Activated CD8-positive, alpha-beta memory T cell treated with anti-CD3 and anti-CD28 coated beads for 4 hours (primary cell): ENCODE results near the gene GGT7.
"Not testable (repeated sequence)": the region's sequence is repeated elsewhere in the genome, so short reads cannot be mapped to it uniquely, and the experiment has no call there.

ENCODE experiments used
- DNase-seq, 2 donors: peaks; one replicate each; pipeline ENCODE4 v3.0.0-alpha.2; 2020; ENCODE audit warnings: low read depth in 2 of 2

Gene GGT7

GRCh38 chr20:34883087-34883688 is 10.5 kb upstream of the GGT7 start:
- DNase-seq, result no peak

DNA sequence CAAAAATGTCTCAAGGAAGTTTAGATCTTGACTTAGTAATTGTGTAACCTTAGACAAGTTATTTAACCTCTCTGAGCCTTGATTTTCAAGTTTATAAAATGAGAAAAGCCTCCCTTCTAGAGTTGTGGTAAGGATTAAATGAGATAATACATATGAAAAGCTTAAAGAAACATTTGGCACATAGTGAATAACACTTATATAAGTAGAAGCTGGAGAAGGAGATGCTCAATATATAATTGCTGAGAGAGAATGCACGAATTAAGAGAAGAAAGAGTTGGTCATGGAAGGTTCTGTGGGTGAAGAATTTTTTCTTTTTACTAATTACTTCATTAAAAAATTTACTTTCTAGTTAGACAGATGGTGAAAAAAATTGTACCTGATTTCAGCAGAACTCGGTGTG is 9.0 kb upstream of the GGT7 start:
- DNase-seq, result no peak

- DNase-seq, result not testable (repeated sequence)
Measured at GRCh38 chr20:34880971-34881370, 8.3 kb upstream of the GGT7 start.

DNA sequence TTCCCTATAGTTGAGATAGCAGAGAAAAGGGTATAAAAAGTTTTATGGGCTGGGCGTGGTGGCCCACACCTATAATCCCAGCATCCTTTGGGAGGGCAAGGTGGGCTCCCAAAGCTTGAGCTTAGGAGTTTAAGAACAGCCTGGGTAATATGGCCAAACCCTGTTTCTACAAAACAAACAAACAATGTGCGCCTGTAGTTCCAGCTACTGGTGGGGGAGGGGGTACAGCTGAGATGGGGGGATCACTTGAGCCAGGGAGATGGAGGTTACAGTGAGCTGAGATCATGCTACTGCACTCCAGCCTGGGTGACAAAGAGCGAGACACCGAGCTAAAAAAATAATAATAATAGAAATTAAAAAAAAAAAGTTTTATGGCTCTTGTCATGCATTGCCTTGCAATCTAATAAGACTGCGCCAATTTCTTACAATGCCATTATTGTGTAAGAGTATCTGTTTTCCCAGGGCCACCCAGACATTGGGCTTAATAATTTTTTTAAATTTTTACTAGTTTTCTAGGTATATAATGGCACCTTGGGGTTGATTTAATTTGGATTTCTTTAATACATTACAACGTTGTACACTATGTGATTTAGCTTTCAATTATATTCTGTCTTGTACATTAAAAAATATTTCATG is 7.7 kb upstream of the GGT7 start:
- DNase-seq, result no peak

DNA sequence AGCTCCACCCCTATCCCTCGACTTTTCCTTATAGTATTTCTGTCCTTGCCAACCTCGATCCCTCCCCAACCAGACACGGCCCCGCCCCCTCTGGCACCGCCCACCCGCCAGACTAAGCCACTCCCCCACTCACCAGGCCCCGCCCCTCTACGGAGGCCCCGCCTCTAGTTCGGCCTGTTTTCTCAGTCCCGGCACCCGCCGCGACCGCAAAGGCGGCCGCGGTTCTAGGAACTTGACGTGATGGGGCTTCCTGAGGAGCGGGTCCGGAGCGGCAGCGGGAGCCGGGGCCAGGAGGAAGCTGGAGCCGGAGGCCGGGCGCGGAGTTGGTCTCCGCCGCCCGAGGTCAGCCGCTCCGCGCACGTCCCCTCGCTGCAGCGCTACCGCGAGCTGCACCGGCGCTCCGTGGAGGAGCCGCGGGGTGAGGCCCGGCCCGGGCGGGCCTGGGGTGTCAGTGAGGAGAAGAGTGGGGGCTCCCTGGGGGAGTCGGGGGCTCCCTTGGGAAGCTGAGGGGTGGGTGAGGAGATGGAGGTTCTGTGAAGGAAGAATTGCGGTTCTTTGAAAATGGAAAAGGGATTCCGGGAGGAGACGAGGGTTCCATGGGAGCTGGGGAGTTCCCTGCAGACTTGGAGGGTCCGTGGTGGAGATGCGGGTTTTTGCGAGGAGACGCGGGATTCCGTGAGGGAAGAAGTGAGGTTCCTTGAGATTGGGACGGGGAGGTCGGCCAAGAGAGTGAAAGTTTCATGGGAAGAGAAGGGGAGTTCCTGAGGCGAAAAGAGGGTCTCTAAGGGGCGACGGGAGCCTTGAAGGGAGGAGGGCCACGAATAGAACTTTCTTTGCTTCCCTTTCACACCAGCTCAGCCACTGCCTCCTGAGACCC is 4.0 kb upstream of the GGT7 start, which contains the start of gene ACSS2:
TSS of gene ACSS2 (plus strand) at position 207 of the 877 bp plus-strand sequence. CDS start at position 241, 34 bp downstream.
- DNase-seq, result peak in 1 of 2 donors; percentile 84

GRCh38 chr20:34875642-34876405 is 3.2 kb upstream of the GGT7 start:
- DNase-seq, result peak in 1 of 2 donors; percentile 82

- no peak for DNase-seq
Measured at GRCh38 chr20:34874094-34874654, 1.5 kb upstream of the GGT7 start.

GRCh38 chr20:34873583-34874093 is 982 bp upstream of the GGT7 start:
- no peak for DNase-seq

DNA sequence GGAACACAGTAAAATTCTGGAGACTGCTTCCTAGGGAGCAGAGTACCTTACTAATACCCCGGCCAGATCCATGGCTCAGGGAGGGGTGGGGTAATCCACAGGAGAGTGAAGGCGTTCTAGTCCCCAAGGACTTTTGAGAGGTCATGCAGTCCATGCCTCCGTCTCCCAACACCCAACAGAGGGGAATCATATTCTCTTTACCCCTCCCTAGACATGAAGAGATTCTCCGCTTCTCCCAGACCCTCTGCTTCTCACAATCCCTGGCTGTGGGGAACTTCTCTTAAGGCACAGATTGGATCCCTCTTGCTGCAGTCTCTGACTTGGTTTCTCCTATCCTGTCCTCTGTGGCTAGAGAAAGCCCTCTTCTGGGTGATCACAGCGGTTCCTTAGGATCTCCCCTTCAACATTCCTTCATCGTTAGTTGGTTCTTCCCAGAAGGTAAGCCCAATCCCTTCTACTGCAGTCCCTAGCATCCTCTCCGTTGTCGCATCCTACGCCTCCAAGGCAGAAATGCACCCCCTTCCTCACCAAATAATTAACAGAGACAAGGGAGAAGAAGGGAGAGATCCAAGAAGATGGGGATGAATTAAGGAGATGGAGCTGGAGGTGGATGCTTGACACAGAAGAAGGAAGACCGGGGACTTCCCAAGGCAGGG is 562 bp downstream of the GGT7 start:
- no peak for DNase-seq

- DNase-seq, result no peak
Measured at GRCh38 chr20:34871320-34871926, 1.2 kb downstream of the GGT7 start.

GRCh38 chr20:34864216-34864615 is 8.4 kb downstream of the GGT7 start:
- no peak for DNase-seq

GRCh38 chr20:34863421-34863965 is 9.2 kb downstream of the GGT7 start:
- DNase-seq, result no peak

DNA sequence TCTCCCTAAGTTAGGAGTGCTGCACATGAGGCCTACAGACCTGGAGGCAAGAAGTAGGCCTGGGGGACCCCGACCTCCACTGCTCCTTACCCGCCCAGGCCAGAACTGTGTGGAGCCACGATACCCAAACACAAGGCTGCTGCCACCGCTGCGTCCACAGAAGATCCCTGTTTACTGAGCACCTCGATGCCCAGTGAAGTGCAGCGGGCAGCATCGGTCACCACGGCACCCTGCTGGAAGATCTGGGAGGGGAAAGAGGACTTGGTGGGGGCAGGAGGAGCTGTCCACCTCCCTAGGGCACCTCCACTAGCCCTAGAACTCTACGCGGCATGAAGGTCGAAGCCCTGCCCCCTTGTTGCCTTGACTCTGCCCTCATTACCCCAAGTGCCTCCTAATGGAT is 9.9 kb downstream of the GGT7 start:
- no peak for DNase-seq

- DNase-seq, result no peak
Measured at GRCh38 chr20:34861386-34862084, 11.1 kb downstream of the GGT7 start.

DNA sequence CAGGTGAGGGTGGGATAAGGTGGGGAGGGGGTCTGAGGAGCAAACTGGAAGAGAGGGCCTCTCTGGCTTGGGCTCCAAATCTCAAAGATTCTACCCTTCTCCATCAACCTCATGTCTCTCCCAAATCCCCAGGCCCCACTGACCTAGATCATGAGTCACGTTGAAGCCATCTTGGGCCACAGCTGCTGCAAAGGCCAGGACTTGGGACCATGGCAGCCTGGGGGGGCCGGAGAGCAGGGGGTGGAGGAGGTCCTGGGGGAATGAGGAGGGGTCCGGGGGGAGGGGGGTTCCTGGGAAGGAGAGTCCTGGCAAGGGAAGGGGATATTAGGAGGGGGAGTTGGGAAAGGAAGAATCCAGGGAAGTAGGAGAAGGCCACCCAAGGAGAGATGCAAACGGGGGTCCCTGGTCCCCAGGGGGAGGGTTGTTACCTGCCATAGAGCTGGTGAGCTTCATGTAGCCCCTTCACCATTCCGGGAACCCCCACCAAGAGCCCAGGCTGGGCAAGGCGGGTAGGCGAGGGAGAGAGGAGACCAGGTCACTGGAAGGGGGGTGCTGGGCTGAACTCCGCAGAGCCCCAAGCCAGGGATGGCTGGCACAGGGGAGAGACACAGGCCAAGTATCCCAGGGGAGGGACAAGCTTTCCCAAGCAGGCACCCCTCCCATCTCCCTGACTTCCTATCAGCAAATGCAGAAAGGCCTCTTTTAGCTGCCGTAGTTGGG is 12.7 kb downstream of the GGT7 start:
- no peak for DNase-seq

- no peak for DNase-seq
Measured at GRCh38 chr20:34859367-34859766, 13.3 kb downstream of the GGT7 start.

- DNase-seq, result no peak
Measured at GRCh38 chr20:34852298-34852697, 20.4 kb downstream of the GGT7 start.

- no peak for DNase-seq
Measured at GRCh38 chr20:34850969-34851368, 21.7 kb downstream of the GGT7 start.

DNA sequence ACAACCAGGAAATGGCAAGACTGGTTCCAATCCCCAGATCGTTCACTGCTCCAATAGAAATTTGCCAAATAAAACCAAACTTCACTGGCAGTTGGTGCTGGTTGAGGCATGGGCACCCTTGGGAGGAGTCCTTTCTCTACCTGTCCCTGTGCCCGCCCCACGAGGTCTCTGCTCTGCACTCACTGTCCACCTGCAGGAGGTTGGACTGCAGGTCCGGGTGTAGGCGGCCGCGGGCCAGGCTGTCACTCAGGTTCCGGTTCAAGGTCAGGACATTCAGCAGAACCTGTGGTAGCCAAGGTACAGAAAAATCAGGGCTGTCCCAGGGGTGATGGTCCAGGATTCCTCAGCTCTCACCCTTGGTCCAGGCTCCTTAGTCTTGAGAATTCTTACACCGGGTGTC is 22.9 kb downstream of the GGT7 start:
- no peak for DNase-seq
